Measurements from ENCODE around the gene PABPC3. TPM values are rescaled to one million over a fixed set of nuclear protein-coding genes. Genes with fewer than 3 reads are reported as not detected.

The PABPC3 gene
- total RNA-seq, 1 donor from 2014 or later: 0.22 TPM

GRCh38 chr13:25117312-25117711, 21.4 kb downstream of the PABPC3 start:
- no peak for DNase-seq (ENCODE audit: low spot score)
- peaks cover 33% of the 10 kb centered on the region for H3K27me3 Mint-ChIP-seq (ENCODE audit: low read depth)
- H3K4me3 Mint-ChIP-seq (ENCODE audit: unreplicated experiment): no peak overlapping the region
- no peaks in the 10 kb centered on the region for H3K4me1 Mint-ChIP-seq (ENCODE audit: low read depth)
- TF ChIP-seq, protein P1, sequence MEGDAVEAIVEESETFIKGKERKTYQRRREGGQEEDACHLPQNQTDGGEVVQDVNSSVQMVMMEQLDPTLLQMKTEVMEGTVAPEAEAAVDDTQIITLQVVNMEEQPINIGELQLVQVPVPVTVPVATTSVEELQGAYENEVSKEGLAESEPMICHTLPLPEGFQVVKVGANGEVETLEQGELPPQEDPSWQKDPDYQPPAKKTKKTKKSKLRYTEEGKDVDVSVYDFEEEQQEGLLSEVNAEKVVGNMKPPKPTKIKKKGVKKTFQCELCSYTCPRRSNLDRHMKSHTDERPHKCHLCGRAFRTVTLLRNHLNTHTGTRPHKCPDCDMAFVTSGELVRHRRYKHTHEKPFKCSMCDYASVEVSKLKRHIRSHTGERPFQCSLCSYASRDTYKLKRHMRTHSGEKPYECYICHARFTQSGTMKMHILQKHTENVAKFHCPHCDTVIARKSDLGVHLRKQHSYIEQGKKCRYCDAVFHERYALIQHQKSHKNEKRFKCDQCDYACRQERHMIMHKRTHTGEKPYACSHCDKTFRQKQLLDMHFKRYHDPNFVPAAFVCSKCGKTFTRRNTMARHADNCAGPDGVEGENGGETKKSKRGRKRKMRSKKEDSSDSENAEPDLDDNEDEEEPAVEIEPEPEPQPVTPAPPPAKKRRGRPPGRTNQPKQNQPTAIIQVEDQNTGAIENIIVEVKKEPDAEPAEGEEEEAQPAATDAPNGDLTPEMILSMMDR (IDR thresholded peaks at IDR 0.05): no peak
- peaks cover 7% of the 10 kb centered on the region for H3K9me3 Mint-ChIP-seq (ENCODE audit: low read depth)
- no peak overlapping the region for H3K27ac Mint-ChIP-seq (ENCODE audit: unreplicated experiment)
- no peaks in the 10 kb centered on the region for H3K36me3 Mint-ChIP-seq (ENCODE audit: low read depth)

DNA sequence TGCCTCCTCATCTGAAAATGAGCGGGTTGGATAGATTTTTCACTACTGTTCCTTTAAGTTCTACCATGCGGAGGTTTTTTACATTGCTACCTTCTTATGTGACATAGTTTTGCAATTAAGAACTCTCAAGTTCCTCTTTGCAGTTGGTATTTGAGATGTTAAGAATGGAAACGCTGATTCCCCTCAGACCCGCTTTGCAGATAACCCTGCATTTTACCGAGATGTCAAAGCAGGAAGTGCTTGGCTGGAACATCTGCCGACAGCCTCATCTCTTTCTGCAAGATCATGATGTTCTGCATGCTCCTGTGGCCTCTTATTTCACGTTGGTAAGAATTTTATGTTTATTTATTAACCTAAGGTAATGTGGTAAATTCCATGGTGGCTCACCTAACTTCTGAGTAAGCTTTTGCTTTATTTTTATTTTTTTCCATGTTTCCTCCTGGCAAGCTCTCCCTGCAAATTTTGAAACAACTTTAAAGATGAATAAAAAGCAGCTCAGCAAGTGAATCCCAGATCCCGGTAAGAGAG, 22.5 kb downstream of the PABPC3 start:
- H3K9me3 Mint-ChIP-seq (ENCODE audit: low read depth): peaks cover 15% of the 10 kb centered on the region
- peaks cover 30% of the 10 kb centered on the region for H3K27me3 Mint-ChIP-seq (ENCODE audit: low read depth)
- no peaks in the 10 kb centered on the region for H3K36me3 Mint-ChIP-seq (ENCODE audit: low read depth)
- DNase-seq (ENCODE audit: low spot score): no peak
- TF ChIP-seq, protein P1 (IDR thresholded peaks at IDR 0.05): no peak
- no peak overlapping the region for H3K27ac Mint-ChIP-seq (ENCODE audit: unreplicated experiment)
- H3K4me1 Mint-ChIP-seq (ENCODE audit: low read depth): no peaks in the 10 kb centered on the region
- H3K4me3 Mint-ChIP-seq (ENCODE audit: unreplicated experiment): no peak overlapping the region

DNA sequence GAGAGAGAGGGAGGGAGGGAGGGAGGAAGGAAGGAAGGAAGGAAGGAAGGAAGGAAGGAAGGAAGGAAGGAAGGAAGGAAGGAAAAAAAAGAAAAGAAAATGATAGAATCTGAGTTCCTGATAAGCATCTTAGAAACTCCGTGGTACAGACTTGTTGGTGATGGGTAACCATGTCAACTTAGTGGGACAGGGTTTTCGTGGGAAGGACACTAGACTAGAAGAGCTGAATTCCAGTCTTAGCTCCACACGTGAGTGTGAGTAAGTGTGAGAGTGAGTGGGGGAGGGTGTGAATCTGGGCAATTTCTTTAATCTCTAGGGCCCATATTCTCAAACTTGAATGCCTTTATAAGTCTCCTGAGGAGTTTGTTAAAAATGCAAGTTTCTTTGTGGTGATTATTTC, 35.0 kb downstream of the PABPC3 start:
- Mint-ChIP-seq H3K4me3 (ENCODE audit: unreplicated experiment) (no peak overlapping the region), H3K9me3 (ENCODE audit: low read depth) (peaks cover 12% of the 10 kb centered on the region), H3K27me3 (ENCODE audit: low read depth) (peaks cover 36% of the 10 kb centered on the region), H3K36me3 (ENCODE audit: low read depth) (no peaks in the 10 kb centered on the region), H3K4me1 (ENCODE audit: low read depth) (no peaks in the 10 kb centered on the region), H3K27ac (ENCODE audit: unreplicated experiment) (no peak overlapping the region)
- TF ChIP-seq, protein P1 (IDR thresholded peaks at IDR 0.05): no peak
- DNase-seq (ENCODE audit: low spot score): no peak

DNA sequence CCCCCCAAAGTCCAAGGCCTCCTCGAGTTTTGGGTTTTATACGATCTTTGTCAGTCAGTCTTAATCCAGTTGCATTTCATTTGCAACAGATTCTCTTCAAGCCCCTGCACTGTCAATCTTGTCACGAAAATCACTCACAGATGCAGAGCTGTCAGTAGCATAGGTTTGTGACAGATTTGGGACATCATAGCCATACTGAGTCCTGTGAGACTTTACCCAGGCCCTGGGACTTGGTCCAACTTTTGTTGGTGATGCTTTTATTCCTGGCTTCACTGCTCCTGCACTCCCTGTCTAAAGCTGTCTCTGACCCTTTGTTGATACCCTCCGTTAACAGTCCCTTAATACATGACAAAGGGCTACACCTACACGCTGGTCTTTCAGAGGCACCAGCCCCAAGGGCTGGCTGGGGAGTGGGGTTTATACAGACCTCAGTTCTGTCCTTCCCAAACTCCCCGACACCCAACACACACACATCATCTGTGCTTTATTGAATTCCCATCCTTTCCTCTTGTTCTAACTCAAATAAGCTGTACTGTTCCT, 36.0 kb downstream of the PABPC3 start:
- no peak for DNase-seq (ENCODE audit: low spot score)
- TF ChIP-seq, protein P1 (IDR thresholded peaks at IDR 0.05): no peak
- Mint-ChIP-seq H3K9me3 (ENCODE audit: low read depth) (peaks cover 6% of the 10 kb centered on the region), H3K4me3 (ENCODE audit: unreplicated experiment) (no peak overlapping the region), H3K4me1 (ENCODE audit: low read depth) (no peaks in the 10 kb centered on the region), H3K36me3 (ENCODE audit: low read depth) (no peaks in the 10 kb centered on the region), H3K27me3 (ENCODE audit: low read depth) (peaks cover 40% of the 10 kb centered on the region), H3K27ac (ENCODE audit: unreplicated experiment) (no peak overlapping the region)

- Mint-ChIP-seq H3K27me3 (ENCODE audit: low read depth) (peaks cover 49% of the 10 kb centered on the region), H3K27ac (ENCODE audit: unreplicated experiment) (no peak overlapping the region), H3K9me3 (ENCODE audit: low read depth) (peaks cover 4% of the 10 kb centered on the region), H3K4me1 (ENCODE audit: low read depth) (no peaks in the 10 kb centered on the region), H3K4me3 (ENCODE audit: unreplicated experiment) (no peak overlapping the region), H3K36me3 (ENCODE audit: low read depth) (no peaks in the 10 kb centered on the region)
- TF ChIP-seq, protein P1 (IDR thresholded peaks at IDR 0.05): no peak
- DNase-seq (ENCODE audit: low spot score): no peak
Observed at GRCh38 chr13:25132751-25133390, 36.9 kb downstream of the PABPC3 start.

All from chondrocyte (in vitro differentiated cells).